Spleen (tissue), 11 donors: ENCODE data around the gene KRT40. TPM values are rescaled to one million over a fixed set of nuclear protein-coding genes. Genes with fewer than 3 reads are reported as not detected.

ENCODE experiments used
- DNase-seq: peaks from one replicate; pipeline ENCODE4 v3.0.0-alpha.2; 2020
- H3K27ac ChIP-seq, 8 donors: fragments of 200-600 bp; sonication (generic) in 7 of 8; 1 replicate in 4 of 8; 2 replicates in 4 of 8; pipeline versions ENCODE4 v1.5.0 to v1.8.0; 2016 to 2021; ENCODE audit warnings: inconsistent platforms in 4 of 8, mild to moderate bottlenecking in 4 of 8, moderate library complexity in 1 of 8
- H3K27me3 ChIP-seq, 7 donors: fragments of 200-600 bp; sonication (generic) in 6 of 7; replicated peaks in 1 of 7; 1 replicate in 4 of 7; 2 replicates in 3 of 7; pipeline versions ENCODE4 v1.5.0 to v1.8.0; 2016 to 2021; ENCODE audit warnings: inconsistent platforms in 3 of 7, mild to moderate bottlenecking in 1 of 7
- H3K36me3 ChIP-seq, 6 donors: fragments of 200-600 bp; sonication (generic) in 5 of 6; 1 replicate in 4 of 6; 2 replicates in 2 of 6; pipeline versions ENCODE4 v1.5.0 to v1.8.0; 2016 to 2021; ENCODE audit warnings: inconsistent platforms in 2 of 6
- H3K4me1 ChIP-seq, 6 donors: fragments of 200-600 bp; sonication (generic) in 5 of 6; 1 replicate in 3 of 6; 2 replicates in 3 of 6; pipeline versions ENCODE4 v1.5.0 to v1.8.0; 2016 to 2021; ENCODE audit warnings: inconsistent platforms in 3 of 6
- H3K4me3 ChIP-seq, 8 donors: fragments of 200-600 bp; sonication (generic) in 7 of 8; 1 replicate in 4 of 8; 2 replicates in 4 of 8; pipeline versions ENCODE4 v1.5.0 to v1.8.0; 2016 to 2021; ENCODE audit warnings: inconsistent platforms in 4 of 8, mild to moderate bottlenecking in 4 of 8, moderate library complexity in 2 of 8
- H3K9me3 ChIP-seq, 8 donors: fragments of 200-600 bp; sonication (generic) in 7 of 8; 1 replicate in 4 of 8; 2 replicates in 4 of 8; pipeline versions ENCODE4 v1.5.0 to v1.8.0; 2016 to 2021; ENCODE audit warnings: inconsistent platforms in 4 of 8
- CTCF ChIP-seq, 11 experiments: fragments of 200-600 bp in 7 of 11; fragments of 450-650 bp in 4 of 11; sonication (generic) in 4 of 11; IDR thresholded peaks in 8 of 11; conservative IDR thresholded peaks in 3 of 11; 1 replicate in 7 of 11; 2 replicates in 4 of 11; pipeline versions ENCODE4 v1.4.0 to v1.8.0; 2016 to 2021; ENCODE audit warnings: antibody characterized with exemption in 11 of 11, inconsistent platforms in 4 of 11, mild to moderate bottlenecking in 1 of 11
- POLR2A ChIP-seq, 3 donors: fragments of 450-650 bp; IDR thresholded peaks; one replicate each; pipeline ENCODE4 v1.5.1; 2017; ENCODE audit warnings: antibody characterized with exemption in 3 of 3, mild to moderate bottlenecking in 1 of 3
- POLR2AphosphoS5 ChIP-seq, 3 donors: sonication (generic); formaldehyde crosslinking; IDR thresholded peaks; one replicate each; pipeline ENCODE4 v1.5.1; 2017; ENCODE audit warnings: antibody characterized with exemption in 3 of 3
- WGBS, 5 donors: extraction: QIAGEN DNeasy Blood & Tissue Kit in 3 of 5; methylation state at CpG; one replicate each; pipeline versions ENCODE4 v1.1.5 to v1.1.7; 2013 to 2018; 5-methylcytosine and 5-hydroxymethylcytosine counted together
- intact Hi-C: fragments of 100-400 bp; cut with DNase I; formaldehyde crosslinking; loops from one replicate; pipeline ENCODE4 v1.15.0; 2023; ENCODE audit warnings: low total_unique reads
- polyA plus RNA-seq, 3 donors: library from polyadenylated mRNA; stranded (reverse); fragments of 200-250 nt; gene quantifications; one replicate each; pipeline ENCODE4 v1.2.1, GENCODE V29; 2013
- total RNA-seq, 7 donors: library from RNA; depleted of rRNA in 3 of 7; stranded (reverse); fragments of >200 nt in 3 of 7; fragmentation: NEBNext Ultra II Directional in 4 of 7; extraction: Animal tissue kit (Norgen Biotek cat#: 25700) in 4 of 7; gene quantifications; one replicate each; pipeline versions ENCODE4 v1.1.0 to v1.2.1, GENCODE V29; 2016 to 2021
- donor health status: healthy with polysubstance abuse.
- donor health status: DM: no; HTN: no; CAD: no; lungs with moderate emphysema.
- donor health status: DM: no; HTN: no; CAD: no.
- donor health status: Bipolar disorder and iron deficiency.
- donor health status: healthy.
- donor health status: DM: no; HTN: no; CAD: no.
- donor health status: DM: yes; HTN: yes; CAD: no.

The KRT40 gene
- total and polyA plus RNA-seq, 10 donors = not detected

DNA sequence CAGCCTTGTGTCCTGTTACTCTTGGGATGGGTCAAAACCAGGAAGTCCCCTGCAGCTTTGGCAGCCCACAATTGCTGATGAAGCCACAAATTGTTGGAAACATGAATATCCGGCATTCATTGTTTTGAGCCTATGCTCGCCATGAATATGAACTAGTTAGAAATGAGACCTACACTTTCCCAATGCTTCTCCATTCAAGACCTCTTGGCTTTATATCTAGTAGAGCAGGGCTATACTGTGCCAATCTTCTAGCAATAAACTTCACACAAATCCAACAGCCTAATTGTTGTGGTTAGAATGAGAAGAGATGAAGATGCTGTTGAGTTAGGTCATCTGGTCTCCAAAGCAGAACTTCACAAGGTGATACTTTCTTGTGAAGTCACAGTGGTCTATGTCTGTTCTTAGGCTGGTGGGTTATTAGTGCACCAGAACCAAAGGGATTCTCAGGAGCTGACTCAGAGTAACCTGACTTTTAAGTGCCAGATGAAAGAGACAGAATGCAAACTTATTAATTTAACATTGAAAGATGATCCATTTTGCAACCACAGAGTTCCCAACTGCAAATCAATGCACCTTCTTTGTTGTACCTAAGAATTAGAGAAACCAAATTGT lies 33.0 kb downstream of the KRT40 start:
- intact Hi-C loops = no loop called here
- no peak overlapping the region for H3K4me3 ChIP-seq
- WGBS, 5 donors = 91 to 97% (median 96%) methylated on average over 2 of the region's 2 CpGs
- H3K27me3 ChIP-seq = peaks cover 0 to 64% (median 13%) of the 10 kb centered on the region in 7 donors
- no peaks in the 10 kb centered on the region for H3K9me3 ChIP-seq
- no peak for DNase-seq
- H3K4me1 ChIP-seq = no peaks in the 10 kb centered on the region
- no peak for TF ChIP-seq CTCF (IDR thresholded peaks at IDR 0.05 in 8 of 11, conservative IDR thresholded peaks at IDR 0.05 in 3 of 11)
- no peak for TF ChIP-seq POLR2A (IDR thresholded peaks at IDR 0.05)
- no peak for TF ChIP-seq POLR2AphosphoS5 (IDR thresholded peaks at IDR 0.05)
- no peaks in the 10 kb centered on the region for H3K36me3 ChIP-seq
- H3K27ac ChIP-seq = no peak overlapping the region

- DNase-seq = no peak
- Histone ChIP-seq H3K27me3 (peaks cover 0 to 73% (median 13%) of the 10 kb centered on the region in 7 donors), H3K4me1 (no peaks in the 10 kb centered on the region), H3K36me3 (no peaks in the 10 kb centered on the region), H3K9me3 (no peaks in the 10 kb centered on the region), H3K27ac (no peak overlapping the region), H3K4me3 (no peak overlapping the region)
- WGBS, 5 donors = 78 to 86% (median 83%) methylated on average over 7 of the region's 7 CpGs
- intact Hi-C loops = no loop called here
- TF ChIP-seq POLR2A (IDR thresholded peaks at IDR 0.05) (no peak), POLR2AphosphoS5 (IDR thresholded peaks at IDR 0.05) (no peak), CTCF (IDR thresholded peaks at IDR 0.05 in 8 of 11, conservative IDR thresholded peaks at IDR 0.05 in 3 of 11) (no peak)
Observed at GRCh38 chr17:40950176-40950575, 34.0 kb downstream of the KRT40 start.

GRCh38 chr17:40949418-40949817 lies 34.7 kb downstream of the KRT40 start:
- DNase-seq = no peak
- H3K27ac ChIP-seq = no peak overlapping the region
- intact Hi-C loops = no loop called here
- H3K4me1 ChIP-seq = no peaks in the 10 kb centered on the region
- no peaks in the 10 kb centered on the region for H3K36me3 ChIP-seq
- H3K4me3 ChIP-seq = no peak overlapping the region
- TF ChIP-seq POLR2AphosphoS5 (IDR thresholded peaks at IDR 0.05) = no peak
- no peak for TF ChIP-seq POLR2A (IDR thresholded peaks at IDR 0.05)
- no peak for TF ChIP-seq CTCF (IDR thresholded peaks at IDR 0.05 in 8 of 11, conservative IDR thresholded peaks at IDR 0.05 in 3 of 11)
- peaks cover 0 to 68% (median 13%) of the 10 kb centered on the region in 7 donors for H3K27me3 ChIP-seq
- no peaks in the 10 kb centered on the region for H3K9me3 ChIP-seq
- WGBS, 5 donors = 39 to 59% (median 51%) methylated on average over 10 of the region's 10 CpGs

- DNase-seq = no peak
- intact Hi-C loops = no loop called here
- Histone ChIP-seq H3K27ac (no peak overlapping the region), H3K36me3 (no peaks in the 10 kb centered on the region), H3K4me3 (no peak overlapping the region), H3K27me3 (peaks cover 0 to 62% (median 13%) of the 10 kb centered on the region in 7 donors), H3K4me1 (no peaks in the 10 kb centered on the region), H3K9me3 (no peaks in the 10 kb centered on the region)
- WGBS, 5 donors = 60 to 82% (median 62%) methylated on average over 2 of the region's 2 CpGs
- TF ChIP-seq CTCF (IDR thresholded peaks at IDR 0.05 in 8 of 11, conservative IDR thresholded peaks at IDR 0.05 in 3 of 11) (no peak), POLR2AphosphoS5 (IDR thresholded peaks at IDR 0.05) (no peak), POLR2A (IDR thresholded peaks at IDR 0.05) (no peak)
Observed at GRCh38 chr17:40947929-40948328, 36.2 kb downstream of the KRT40 start.
